GM12891 (cell line): Measurements from ENCODE around the gene CYP24A1.

Experiments
- DNase-seq: peaks from one replicate; pipeline ENCODE4 v3.0.0; 2011; ENCODE audit warnings: low spot score; ENCODE audit not compliant: insufficient read length
- FAIRE-seq: peaks from 2 replicates; lab custom pipeline; 2011; peaks lifted over from hg19 to GRCh38; lab: Jason Lieb, UNC
- PAX5 ChIP-seq: IDR thresholded peaks from 2 replicates; pipeline ENCODE4 v1.6.1; 2011; ENCODE audit warnings: low read length, moderate library complexity, mild to moderate bottlenecking; ENCODE audit not compliant: insufficient read depth, severe bottlenecking
- POLR2A ChIP-seq: IDR thresholded peaks from 2 replicates; pipeline ENCODE4 v1.6.1; 2011; ENCODE audit warnings: low read depth, low read length, control low read depth
- POLR2AphosphoS5 ChIP-seq: IDR thresholded peaks from 2 replicates; pipeline ENCODE4 v1.6.1; 2011; ENCODE audit warnings: low read depth, low read length, control low read depth
- POU2F2 ChIP-seq: IDR thresholded peaks from 2 replicates; pipeline ENCODE4 v1.6.1; 2011; ENCODE audit warnings: low read depth, mild to moderate bottlenecking, control low read depth, low read length, moderate library complexity
- SPI1 ChIP-seq: IDR thresholded peaks from 2 replicates; pipeline ENCODE4 v1.6.1; 2011; ENCODE audit warnings: low read depth, low read length, control low read depth
- TAF1 ChIP-seq: IDR thresholded peaks from 2 replicates; pipeline ENCODE4 v1.6.1; 2011; ENCODE audit warnings: low read depth, low read length, control low read depth

Gene CYP24A1

DNA sequence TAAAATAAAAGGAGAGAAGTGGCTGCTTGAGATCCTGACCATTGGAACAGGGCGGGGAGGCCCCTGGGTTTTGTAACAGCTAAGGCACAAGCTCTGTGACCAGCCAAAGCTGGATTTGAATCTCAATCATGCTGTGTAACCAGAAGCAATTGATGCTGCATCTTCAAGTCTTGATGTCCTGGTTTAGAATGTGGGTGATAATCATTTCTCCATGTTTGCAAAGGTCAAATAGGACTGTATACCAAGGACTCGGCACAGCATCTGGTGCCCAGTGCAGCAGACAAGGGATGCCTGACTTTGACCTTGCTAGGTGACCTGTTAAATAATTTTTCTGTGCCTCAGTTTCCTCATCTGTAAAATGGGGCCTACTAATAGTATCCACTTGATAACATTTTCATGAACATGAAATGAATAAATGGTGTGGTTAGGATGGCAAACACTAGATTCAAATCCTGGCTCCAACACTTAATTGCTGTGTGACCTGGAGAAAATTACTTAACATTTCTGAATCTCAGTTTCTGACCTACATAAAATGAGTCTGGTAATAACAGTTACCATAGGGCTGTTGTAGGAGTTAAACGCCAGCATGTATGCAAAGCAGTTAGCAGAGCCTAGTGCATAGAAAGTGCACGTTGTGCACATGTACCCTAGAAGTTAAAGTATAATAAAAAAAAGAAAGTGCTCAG is 57.1 kb downstream of the CYP24A1 start:
- TF ChIP-seq TAF1, result no peak
- no peak for TF ChIP-seq SPI1
- no peak for TF ChIP-seq PAX5
- no peak for TF ChIP-seq POU2F2
- TF ChIP-seq POLR2AphosphoS5, result no peak
- TF ChIP-seq POLR2A, result no peak
- DNase-seq, result no peak
- no peak for FAIRE-seq

GRCh38 chr20:54115172-54115854 is 58.5 kb downstream of the CYP24A1 start:
- FAIRE-seq (no peak), DNase-seq (no peak)
- TF ChIP-seq TAF1 (no peak), POLR2A (no peak), POU2F2 (no peak), POLR2AphosphoS5 (no peak), SPI1 (no peak), PAX5 (no peak)

DNA sequence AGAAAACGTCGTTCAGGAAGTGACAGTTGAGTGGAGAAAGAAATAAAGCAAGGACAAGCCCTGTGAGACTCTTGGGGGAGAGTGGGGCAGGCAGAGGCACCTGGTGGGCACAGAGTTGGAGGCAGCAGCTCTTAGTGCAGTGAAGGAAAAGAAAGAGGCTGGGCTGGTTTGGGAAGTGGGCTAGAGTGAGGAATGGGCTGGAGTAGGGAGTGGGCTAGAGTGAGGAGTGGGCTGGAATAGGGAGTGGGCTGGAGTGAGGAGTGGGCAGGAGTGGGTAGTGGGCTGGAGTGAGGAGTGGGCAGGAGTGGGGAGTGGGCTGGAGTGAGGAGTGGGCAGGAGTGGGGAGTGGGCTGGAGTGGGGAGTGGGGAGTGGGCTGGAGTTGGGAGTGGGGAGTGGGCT is 59.7 kb downstream of the CYP24A1 start:
- DNase-seq (no peak), FAIRE-seq (no peak)
- TF ChIP-seq POLR2A (no peak), POU2F2 (no peak), PAX5 (no peak), SPI1 (no peak), TAF1 (no peak), POLR2AphosphoS5 (no peak)

GRCh38 chr20:54113566-54113965 is 60.2 kb downstream of the CYP24A1 start:
- no peak for FAIRE-seq
- DNase-seq, result no peak
- TF ChIP-seq PAX5 (no peak), TAF1 (no peak), POU2F2 (no peak), SPI1 (no peak), POLR2A (no peak), POLR2AphosphoS5 (no peak)

- no peak for DNase-seq
- FAIRE-seq, result no peak
- no peak for TF ChIP-seq POU2F2
- no peak for TF ChIP-seq PAX5
- TF ChIP-seq POLR2AphosphoS5, result no peak
- TF ChIP-seq TAF1, result no peak
- TF ChIP-seq POLR2A, result no peak
- no peak for TF ChIP-seq SPI1
These were observed 61.4 kb downstream of the CYP24A1 start for GRCh38 chr20:54112221-54112884.

DNA sequence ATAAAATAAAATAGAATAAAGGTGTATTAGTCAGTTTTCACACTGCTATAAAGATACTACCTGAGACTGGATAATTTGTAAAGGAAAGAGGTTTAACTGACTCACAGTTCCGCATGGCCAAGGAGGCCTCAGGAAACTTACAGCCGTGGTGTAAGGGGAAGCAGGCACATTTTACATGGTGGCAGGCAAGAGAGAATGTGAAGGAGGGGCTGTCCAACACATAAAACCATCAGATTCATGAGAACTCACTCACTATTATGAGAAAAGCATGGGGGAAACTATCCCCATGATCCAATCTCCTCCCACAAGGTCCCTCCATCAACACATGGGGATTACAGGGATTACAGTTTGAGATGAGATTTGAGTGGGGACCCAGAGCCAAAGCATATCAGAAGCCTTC is 62.3 kb downstream of the CYP24A1 start:
- FAIRE-seq (no peak), DNase-seq (no peak)
- TF ChIP-seq SPI1 (no peak), POLR2A (no peak), POU2F2 (no peak), PAX5 (no peak), TAF1 (no peak), POLR2AphosphoS5 (no peak)

DNA sequence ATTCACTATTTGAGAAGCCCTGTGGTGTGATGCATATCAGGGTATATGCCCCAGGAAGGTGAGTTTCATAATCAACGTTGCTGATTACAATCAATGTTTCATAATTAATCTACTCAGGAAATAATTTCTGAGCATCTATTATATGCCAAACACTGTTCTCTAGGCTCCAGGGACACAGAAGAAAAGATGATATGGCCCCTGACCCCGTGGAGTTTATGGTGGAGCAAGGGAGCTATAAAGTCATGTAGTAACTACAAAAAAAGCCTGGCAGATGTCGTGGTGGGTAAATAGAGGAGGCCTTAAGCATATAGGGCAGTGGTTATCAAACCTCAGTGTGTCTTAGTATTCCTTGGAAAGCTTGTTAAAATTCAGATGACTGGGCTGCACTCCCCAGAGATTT is 63.3 kb downstream of the CYP24A1 start:
- DNase-seq (no peak), FAIRE-seq (no peak)
- TF ChIP-seq SPI1 (no peak), POLR2AphosphoS5 (no peak), POLR2A (no peak), POU2F2 (no peak), PAX5 (no peak), TAF1 (no peak)

DNA sequence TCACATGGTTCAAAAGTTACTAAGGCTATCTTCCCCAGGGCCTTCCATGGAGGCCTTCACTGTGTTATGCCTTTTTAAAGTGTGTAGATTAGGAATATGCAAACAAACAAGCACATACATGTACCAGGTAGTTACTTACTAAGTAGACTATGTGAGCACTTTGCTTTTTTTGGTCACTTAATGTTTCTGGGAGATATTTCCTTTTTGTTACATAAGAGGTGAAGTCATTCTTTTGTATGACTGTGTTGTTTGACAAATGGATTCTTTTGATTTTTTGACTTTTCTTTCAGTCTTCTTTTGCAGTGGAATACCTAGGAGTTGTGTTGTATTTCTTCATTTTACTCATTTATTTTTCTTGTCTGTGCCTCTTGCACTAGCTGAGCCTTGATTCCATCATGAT is 63.7 kb downstream of the CYP24A1 start:
- DNase-seq (no peak), FAIRE-seq (no peak)
- TF ChIP-seq POU2F2 (no peak), TAF1 (no peak), POLR2A (no peak), SPI1 (no peak), POLR2AphosphoS5 (no peak), PAX5 (no peak)

DNA sequence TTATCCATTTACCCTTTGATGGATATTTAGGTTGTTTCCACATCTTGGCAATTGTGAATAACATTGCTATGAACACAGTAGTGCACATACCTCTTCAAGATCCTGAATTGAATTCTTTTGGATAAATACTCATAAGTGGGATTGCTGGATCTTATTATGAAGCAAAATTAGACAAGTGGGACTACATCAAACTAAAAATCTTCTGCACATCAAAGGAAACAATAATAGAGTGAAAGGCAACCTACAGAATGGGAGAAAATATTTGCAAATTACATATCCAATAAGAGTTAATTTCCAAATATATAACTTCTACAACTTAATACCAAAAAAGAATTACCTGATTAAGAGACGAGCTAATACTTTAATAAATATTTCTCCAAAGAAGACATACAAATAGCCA is 65.0 kb downstream of the CYP24A1 start:
- DNase-seq (no peak), FAIRE-seq (no peak)
- TF ChIP-seq SPI1, result no peak
- TF ChIP-seq POU2F2, result no peak
